Sigmoid colon (tissue), 4 donors: ENCODE data around the gene SMIM34.
"Not testable (repeated sequence)": the region's sequence is repeated elsewhere in the genome, so short reads cannot be mapped to it uniquely, and the experiment has no call there.

ENCODE experiments used
- EP300 ChIP-seq, 4 donors: sonication (generic); formaldehyde crosslinking; IDR thresholded peaks; one replicate each; pipeline ENCODE4 v1.6.1; 2017; ENCODE audit warnings: antibody characterized with exemption in 4 of 4
- POLR2A ChIP-seq, 2 donors: fragments of 450-650 bp; IDR thresholded peaks; one replicate each; pipeline ENCODE4 v1.6.1; 2016; ENCODE audit warnings: antibody characterized with exemption in 2 of 2, mild to moderate bottlenecking in 2 of 2, moderate library complexity in 2 of 2
- TF ChIP-seq, protein P1 (sequence below), 4 experiments: fragments of 450-650 bp in 3 of 4; fragments of 200-600 bp in 1 of 4; IDR thresholded peaks; one replicate each; pipeline ENCODE4 v1.5.1; 2016 to 2019; ENCODE audit warnings: antibody characterized with exemption in 4 of 4, mild to moderate bottlenecking in 3 of 4, moderate library complexity in 2 of 4

DNA sequence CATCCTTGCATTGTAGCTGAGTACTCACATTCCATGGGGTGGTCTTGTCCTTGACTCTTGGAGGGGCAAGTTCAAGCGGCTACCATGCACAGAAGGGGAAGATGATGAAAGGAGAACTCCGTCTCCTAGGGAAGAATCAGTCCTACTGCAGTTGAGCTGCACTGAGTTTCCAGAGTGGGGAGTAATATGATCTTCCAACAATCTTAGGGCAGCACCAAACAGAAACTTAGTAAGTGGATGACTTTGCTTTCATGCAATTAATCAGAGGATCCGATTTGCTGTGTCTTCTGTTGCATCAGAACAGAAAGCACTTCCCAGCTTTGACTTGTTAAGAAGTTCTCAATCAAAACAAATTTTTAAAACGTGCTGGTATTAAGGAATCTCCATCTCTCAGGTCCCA, at the start of gene SMIM34:
- TF ChIP-seq POLR2A, EP300 (IDR thresholded peaks at IDR 0.05): not testable (repeated sequence)
- TF ChIP-seq, protein P1, sequence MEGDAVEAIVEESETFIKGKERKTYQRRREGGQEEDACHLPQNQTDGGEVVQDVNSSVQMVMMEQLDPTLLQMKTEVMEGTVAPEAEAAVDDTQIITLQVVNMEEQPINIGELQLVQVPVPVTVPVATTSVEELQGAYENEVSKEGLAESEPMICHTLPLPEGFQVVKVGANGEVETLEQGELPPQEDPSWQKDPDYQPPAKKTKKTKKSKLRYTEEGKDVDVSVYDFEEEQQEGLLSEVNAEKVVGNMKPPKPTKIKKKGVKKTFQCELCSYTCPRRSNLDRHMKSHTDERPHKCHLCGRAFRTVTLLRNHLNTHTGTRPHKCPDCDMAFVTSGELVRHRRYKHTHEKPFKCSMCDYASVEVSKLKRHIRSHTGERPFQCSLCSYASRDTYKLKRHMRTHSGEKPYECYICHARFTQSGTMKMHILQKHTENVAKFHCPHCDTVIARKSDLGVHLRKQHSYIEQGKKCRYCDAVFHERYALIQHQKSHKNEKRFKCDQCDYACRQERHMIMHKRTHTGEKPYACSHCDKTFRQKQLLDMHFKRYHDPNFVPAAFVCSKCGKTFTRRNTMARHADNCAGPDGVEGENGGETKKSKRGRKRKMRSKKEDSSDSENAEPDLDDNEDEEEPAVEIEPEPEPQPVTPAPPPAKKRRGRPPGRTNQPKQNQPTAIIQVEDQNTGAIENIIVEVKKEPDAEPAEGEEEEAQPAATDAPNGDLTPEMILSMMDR (IDR thresholded peaks at IDR 0.05): not testable (repeated sequence)
